Central memory CD4-positive, alpha-beta T cell (primary cell): ENCODE data around the gene NUP210.

Experiments
- DNase-seq: peaks from one replicate; pipeline ENCODE4 v3.0.0; 2022

NUP210 gene

DNA sequence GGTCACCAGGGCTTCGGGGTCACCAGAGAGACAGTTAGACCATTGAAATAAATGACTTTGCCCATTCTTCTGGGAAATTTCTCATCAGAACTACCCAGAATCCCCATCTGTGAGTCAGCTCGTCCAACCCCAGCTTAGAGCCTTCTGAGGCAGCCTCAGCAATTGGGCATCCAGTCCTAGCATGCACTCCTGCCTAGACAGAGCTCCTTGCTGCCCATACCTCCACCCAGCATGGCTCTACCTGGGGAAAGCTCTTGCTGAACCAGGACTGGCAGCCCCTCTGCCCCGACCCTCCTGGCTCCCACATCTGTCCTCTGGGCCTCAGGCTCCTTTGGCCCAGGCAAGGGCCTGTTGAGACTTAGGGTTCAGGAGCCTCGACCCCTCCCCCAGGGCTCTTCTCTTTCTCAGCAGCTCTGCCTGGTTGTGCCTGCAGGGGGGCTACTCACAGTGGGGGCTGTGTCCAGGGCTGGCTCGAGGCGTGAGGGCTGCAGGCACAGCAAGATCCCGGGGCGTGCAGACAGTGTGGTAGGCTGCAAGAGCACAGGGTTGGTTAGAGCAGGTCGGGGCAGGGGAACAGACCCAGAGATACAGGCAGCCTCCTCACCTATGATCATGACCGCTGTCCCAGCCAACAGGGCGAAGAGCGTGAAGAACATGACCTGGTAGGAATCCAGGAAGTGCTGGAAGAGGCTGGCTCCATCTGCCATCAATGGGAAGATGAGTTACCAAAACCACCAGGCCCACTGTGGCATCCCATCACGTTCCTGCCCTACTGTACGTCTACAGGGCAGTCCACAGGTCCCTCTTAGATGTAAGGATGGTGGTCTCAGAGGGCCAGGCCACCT lies 101.3 kb downstream of the NUP210 start:
- no peak for DNase-seq

DNA sequence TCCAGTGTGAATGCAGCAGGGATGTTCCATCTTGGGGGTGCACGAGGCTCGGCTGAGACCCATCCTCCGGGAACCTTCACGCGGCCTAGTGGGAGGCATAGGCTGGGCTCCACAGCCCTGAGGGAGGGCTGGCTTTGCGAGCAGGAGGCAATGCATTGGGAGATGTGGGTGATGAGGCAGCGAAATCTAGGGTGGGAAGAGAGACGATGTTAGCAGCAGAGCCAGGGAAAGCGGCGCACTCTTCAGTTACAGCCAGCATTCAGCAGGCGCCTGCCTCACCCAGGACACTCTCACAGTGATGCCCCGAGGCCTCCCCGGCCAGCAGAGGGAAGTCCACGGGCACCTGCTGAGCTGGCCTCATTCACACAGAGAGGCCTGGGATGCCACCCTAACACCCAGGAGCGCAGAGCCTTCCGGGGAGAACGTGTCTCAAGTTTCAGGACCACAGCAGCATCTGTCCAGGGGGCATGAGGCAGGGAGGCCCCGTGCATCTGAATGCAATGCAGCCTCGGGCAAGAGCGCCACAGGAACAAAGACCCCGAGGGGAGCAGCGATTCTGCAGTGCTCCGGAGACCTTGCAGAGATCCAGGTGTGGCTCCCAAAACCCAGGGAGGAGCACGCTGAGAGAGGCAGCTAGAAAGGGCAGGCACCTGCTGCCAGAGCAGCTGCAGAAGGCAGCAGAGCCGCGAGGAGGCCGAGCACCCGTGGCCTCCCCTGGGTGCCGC lies 102.4 kb downstream of the NUP210 start:
- no peak for DNase-seq

DNA sequence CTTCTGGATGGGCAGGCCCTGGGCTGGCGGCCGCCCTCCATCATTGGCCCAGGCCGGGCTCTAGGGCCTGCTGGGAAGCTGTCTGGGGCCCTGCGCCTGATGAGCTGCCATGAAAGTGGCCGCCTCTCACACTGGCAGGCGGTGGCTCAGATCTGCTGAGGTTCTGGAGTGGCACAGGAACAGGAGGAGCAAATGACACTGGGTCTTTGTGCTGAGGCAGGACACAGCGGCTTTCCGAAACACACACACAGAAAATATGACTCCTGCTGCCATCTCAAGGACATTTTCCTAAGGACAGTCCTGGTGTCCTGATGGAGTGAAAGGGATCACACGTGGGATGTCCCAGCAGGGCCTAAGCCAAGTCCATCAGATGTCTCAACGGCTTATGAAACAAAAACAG lies 103.5 kb downstream of the NUP210 start:
- no peak for DNase-seq

DNA sequence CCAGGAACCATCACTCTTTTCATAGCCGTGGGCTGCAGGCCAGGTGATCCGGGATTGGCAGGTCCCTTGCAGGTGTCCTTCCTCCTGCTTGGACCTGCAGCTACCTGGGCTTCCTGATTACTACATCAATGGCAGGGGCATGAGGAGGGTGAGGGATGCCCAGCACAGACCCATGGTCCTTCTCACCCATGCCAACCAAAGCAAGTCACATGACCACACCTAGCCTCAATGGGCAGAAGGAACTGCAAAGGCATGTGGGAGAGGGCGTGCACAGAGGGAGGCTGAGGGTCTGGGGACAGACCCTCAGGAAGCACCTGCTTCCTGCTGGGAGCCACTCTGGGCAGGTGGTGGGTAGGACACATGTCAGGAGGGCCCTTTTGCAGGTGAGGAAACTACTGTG lies 105.2 kb downstream of the NUP210 start:
- no peak for DNase-seq

DNA sequence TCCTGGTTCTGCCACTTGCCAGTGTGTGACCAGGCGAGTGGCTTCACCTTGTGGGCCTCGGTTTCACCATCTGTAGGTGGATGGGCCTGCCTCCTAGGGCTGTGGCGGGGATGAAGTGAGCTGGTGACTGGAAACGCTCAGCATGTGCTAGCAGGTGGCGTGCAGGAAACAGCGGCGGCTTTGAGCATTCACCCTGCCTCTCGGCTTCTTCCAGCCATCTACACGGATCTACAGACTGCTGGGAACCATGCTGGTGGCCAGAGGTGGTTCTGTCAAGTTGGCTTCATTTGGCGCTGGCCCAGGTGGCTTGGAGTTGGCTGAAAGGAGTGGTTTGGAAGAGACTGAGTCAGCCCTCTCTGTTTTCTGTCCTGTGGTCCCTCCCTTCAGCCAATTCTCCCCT lies 106.3 kb downstream of the NUP210 start:
- no peak for DNase-seq

DNA sequence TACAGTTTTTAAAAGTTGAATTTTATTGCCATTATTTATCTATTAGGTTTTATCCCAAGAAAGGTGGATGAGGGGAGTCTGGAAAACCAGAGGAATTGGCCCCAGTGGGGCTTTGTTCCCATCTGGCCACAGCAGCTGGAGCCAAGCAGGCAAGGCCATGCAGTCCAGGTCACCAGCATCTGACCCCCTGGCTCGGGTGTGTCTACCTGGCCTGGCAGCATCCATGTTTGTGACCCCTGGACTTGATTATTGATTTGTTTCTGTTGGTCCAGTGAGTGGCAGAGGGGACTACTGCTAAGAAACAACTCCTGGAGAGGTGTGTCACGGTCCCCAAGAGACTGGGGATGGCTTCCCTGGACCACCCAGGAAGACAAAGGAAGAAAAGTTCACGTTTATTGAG lies 111.1 kb downstream of the NUP210 start:
- no peak for DNase-seq

DNA sequence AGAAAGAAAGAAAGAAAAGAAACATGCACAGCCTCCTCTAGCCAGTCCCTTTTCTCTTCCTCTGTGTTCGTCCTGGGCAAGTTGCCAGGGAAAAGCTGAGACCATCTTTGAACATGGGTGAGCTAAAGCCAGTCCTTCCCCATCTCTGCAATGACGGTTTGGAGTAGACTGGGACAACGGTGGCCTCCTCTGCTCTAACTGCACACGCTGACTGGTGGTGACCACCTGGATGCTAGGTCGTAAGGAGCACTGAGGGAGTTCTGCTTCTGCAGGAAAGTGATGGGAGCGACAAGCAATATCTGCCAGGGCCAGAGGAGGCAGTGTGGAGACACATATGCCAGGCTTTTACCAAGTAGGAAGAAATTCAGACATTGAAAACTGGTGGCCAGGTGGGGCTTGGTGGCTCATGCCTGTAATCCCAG lies 111.7 kb downstream of the NUP210 start:
- DNase-seq, result no peak

DNA sequence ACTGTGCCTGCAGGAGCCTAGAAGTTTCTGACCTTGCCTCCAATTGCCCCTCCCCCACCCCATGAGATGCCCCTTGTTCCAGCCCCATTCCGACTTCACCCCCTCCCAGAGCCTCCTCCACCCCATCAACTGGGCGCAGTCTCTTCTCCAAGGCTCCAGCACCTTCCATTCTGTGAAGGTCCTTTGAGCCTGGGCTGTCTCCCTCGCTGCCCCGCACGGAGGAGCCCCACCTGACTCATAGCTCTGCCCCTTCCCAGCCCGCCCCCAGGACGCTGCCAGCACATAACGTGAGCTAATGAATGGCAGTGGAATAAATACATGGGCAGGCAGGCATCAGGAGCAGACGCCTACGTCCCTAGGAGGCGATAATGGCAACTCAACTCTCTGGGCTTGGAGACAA lies 113.1 kb downstream of the NUP210 start:
- DNase-seq, result no peak

DNA sequence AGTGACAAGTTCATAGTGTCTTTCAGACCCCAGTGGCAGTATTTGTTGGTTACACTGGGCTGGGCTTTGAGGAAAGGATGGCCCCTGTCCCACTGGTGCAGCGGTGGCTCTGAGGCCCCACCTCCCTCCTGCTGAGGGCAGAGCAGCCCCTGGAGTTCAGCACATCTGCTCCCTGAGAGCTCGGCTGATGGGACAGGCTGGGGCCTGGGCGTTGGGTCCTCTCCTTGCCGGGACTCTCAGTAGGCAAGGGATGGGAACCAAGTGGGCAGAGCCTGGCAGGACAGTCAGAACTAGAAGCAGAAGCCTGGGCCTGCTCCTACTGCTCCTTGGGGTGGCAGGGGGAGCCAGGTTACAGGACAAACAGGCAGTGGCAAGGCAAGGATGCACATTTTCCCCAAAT lies 114.5 kb downstream of the NUP210 start:
- DNase-seq, result no peak

DNA sequence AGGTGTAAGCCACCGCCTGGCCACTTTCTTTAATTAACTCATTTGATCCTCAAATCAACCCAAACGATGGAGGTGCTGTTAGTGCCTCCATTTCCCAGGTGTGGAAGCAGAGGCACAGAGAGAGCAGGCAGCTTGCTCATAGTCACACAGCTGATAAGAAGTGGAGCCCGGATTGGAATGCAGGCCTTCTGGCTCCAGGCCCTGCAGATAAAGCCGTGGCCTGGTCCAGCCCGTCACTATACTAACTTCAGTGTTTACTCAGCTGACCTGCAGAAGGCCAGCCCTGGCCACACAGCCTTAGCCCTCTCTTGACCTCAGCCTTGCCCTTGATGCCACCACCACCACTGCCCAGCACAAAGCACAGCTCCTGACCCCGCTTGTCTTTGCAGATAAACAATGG lies 116.7 kb downstream of the NUP210 start:
- DNase-seq, result no peak

DNA sequence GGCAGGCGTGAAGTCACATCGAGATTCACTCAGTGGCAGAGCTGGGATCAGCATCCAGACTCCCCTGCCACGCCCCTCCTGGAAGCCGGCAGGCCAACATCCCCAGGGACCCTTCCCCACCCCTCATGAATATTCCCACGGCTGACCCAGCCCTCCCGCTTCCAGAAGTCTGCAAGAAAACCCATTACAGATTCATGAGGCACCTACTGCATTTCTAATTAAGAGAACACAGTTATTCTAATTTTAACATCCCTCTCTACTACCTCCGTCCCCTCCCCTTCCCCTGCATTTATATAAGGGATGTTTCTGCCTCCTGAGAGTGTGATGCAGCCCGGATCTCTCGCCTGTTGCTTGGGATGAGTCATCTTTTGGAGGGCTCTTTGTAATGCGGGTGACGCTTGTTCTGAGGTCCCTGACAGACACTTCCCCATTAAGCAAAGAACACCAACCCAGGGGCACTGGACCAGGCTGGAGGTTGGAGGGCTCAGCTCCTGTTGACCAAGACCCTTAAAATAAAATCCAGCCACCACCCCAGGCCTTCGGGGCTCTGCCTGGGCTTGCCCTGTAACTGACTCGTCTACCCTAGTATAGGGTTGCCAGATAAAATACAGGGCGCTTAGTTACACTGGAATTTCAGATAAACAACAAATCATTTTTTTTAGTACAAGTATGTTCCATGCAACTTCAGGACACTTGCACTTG lies 118.7 kb downstream of the NUP210 start:
- DNase-seq, result no peak

DNA sequence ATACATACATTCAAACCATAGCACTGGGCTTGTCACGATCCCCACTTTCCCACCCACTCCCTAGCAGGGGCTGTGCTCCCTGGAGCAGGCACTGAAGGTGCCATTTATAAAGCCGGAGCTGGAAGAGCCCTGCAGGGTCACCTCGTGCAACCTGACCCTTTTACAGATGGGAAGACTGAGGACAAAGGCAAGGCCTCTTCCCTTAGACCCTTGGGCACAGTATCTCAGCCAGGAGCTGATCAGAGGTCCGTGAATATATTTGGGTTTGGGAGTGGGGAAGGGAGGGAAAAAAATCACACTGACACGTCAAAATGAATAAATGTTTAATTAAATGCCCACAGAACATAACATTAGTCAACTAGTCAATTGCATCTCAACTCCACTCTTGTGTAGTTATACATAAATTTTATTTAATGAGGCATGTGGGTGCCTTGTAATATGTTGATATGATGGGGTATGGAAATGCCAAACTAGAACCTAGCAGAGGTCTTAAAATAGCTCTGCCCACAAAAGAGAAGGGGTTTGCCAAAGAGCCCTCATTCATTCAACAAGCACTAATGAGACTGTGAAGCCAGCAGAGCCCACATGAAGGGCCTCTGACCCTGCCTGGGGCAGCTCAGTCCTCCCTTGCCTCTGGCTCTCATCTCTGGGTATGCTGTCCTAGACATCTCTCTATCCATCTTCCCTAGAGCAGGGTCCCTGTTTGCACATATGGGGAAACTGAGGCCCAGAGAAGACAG lies 119.4 kb downstream of the NUP210 start:
- no peak for DNase-seq

DNA sequence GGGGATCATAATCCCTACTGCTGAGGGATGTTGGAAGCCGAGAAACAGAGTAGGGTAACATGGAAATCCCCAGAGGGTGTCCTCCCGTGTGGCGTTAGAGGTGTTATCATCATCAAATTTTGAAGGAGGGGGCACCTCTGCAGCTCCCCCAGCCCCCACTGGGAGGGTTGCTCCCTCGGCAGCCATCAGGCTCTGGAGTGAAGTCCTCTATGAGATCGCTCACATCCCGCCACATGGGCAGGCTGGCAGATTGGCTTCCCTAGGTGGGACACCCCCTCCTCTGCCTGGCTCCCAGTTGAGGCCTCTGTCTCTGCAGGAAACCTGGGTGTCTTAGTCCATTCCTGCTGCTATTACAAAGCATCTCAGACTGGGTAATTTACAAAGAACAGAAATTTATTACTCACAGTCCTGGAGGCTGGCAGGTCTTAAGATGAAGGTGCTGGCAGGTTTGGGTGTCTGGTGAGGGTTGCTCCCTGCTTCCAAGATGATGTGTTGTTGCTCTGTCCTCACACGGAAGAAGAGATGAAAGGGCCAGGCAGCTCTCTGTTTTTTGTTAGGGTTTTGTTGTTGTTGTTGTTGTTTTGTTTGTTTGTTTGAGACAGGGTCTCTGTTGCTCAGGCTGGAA lies 120.5 kb downstream of the NUP210 start:
- DNase-seq, result no peak

DNA sequence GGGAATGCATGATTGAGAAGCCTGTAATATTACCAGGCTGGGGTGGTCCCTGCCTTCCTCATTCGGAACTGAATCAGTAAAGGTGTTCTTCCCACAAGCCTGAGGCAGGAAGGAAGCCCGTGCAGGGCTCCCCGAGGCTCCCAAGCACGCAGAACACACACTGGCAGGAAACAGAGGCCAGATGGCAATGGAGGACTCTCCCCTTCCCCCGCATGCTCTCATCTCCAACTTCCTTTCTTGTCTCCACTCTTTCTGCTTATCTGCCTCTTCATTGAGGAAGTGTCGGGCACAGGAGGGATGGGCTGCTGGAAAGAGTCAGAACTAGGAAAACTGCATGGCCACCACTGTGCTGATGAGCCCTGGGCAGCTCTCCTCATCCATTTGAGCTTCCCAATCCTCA lies 123.5 kb downstream of the NUP210 start:
- no peak for DNase-seq

DNA sequence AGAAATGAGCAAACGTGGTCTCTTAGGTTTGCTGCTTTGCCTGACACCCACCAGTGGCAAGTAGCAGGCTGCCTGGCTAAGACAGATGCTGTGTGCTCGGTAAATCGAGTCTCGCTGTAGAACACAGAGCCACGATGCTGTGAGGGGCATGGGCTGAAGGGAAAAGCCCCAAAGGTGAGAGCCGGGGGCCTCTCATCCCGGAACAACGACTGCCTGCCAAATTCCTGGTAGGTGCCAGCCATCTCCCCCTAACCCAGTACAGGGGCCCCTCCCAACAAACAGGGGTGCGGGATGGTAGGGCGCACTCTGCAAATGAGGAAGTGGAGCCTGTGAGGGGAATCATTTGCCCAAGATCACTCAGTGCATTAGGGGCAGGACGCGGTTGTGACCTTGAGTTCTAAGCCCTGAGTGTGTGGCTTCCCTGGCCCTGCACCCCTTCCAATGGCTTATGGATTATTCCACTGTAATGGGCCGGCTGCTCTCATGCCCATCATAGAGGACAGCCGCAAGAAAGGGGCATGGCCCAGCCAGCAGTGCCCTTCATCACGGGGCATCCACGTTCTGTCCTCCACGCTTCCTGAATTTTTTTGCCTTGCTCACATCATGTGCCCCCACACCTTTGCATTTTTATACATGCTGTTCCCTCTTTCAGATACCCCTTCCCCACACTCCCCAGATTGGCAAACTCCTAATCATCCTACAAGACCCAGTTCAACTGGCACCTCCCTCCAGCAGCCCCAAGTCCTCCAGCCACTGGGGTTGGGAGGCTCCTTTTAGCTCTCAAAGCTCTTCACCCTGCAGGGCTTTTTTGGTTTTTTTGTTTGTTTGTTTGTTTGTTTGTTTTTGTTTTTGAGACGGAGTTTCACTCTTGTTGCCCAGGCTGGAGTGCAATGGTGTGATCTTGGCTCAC lies 125.4 kb downstream of the NUP210 start:
- no peak for DNase-seq

DNA sequence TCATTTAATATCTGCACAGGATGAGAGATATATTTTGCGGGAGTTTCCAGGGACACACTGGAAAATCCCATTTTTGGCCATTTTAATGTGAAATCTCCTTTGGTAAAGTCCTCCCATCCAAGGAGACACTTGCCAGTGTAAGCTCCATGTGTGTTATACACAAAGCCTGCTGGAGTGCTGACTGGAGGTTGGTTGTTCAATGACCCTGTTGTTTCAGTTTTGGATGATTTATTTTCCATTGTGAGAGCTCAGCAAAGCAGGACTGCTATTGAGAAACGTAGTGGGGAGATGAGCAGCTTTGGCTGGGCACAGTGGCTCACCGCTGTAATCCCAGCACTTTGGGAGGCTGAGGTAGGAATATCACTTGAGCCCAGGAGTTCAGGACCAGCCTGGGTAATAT lies 127.7 kb downstream of the NUP210 start:
- no peak for DNase-seq

DNA sequence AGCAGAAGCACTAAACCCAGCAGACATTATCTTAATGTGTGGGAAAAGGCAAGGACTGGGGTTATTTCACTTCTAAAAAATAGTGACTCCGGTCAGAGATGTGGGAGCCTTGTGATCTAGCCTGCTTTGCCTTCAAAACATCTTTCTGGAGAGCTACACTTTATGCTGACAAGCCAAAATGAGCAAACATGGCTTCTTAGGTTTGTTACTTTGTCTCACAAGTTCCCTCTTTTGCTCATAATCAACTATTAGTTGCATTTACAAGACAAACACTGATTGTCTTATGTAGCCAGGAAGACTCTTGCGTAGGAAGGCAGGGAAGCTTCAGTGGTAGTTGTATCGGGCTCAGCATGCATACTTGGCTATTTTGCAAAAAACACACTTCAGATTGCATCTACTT lies 129.2 kb downstream of the NUP210 start:
- DNase-seq, result no peak

DNA sequence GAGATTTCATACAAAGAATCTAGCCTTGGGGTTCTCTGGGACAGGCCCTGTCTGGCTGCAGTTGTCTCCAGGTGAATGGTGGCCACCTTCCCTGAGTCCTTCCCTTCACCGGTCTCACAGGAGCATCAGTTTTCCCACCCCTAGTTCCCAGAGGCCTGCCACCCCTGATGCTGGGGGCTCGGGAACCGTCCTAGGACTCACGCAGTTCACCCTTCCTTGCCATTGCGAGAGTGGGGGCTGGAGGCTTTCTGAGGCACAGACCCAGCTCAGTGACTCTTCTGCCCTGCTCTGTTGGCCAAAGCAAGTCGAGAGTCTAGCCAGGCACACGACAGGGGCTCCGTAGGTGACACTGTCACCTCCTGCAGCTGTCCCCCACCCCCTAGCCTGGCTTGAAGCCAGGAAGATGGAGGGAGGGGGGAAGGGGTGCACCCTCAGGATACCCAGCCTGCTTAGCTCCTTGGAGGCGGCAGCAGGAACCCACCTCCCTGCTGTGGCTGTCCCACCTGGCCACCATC lies 130.3 kb downstream of the NUP210 start:
- no peak for DNase-seq

DNA sequence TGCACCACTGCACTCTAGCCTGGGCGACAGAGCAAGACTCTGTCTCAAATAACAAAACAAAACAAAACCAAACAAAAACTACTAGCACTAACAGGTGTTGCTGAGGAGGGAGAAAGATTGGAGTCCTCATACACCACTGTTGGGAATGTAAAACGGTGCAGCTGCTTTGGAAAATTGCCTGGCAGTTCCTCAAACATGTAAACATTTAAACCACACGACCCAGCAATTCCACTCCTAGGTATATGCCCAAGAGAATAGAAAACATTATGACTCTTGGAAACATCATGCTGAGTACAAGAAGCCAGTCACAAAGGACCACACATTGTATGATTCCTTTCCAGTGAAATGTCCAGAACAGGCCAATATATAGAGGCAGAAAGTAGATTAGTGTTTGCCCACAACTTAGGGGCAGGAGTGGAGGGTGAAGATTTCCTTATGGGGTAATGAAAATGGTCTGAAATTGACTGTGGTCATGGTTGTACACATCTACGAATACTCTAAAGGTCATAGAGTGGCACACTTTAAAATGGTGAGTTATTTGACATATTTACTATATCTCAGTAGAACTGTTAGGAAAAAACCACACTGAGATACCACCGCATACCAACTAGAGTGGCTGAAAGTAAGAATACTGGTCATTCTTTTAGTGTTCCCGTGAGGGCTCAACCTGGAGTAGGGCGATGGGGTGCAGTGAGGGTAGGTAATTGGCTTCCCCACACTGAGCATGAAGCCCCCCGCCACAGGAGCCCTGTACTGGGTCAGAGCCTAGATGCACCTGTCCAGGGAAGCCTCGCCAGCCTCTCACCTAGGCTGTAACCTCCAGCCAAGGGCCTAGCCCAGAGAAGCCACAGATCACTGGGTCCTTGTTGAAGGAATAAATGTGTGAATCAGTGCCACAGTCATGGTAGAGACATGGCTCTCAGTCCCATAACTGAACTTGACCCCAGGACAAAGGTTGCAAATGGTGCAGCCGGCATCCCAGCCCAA lies 131.1 kb downstream of the NUP210 start:
- DNase-seq, result no peak

DNA sequence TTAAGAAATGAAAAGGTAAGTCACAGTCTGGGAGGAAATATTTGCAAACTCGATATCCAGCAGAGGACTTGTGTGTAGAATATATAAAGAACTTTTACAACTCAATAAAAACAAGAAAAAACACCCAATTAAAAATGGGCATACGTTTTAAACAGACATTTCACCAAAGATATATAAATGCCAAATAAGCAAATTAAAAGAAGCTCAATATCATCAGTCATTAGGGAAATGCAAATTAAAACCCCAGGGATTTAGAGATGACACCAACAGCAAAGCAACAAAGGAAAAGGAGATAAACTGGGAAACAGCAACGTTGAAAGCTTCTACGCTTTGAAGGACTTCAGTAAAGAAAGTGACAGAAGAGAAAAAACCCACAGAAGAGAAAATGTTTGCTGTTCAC lies 132.3 kb downstream of the NUP210 start:
- no peak for DNase-seq
